Endothelial cell of umbilical vein (primary cell): ENCODE results near the gene PPP1R12A. TPM values are rescaled to one million over a fixed set of nuclear protein-coding genes. Genes with fewer than 3 reads are reported as not detected.

Experiments
- BruUV-seq: library from RNA; stranded (reverse); fragments of 400-500 nt; replicated peaks from 2 replicates; lab custom pipeline; 2021; lab: Mats Ljungman, UMichigan
- CTCF ChIA-PET: fragments of 300-600, 350-600 bp; sonication (Branson Sonifier 250); formaldehyde crosslinking; loops from one replicate; lab custom pipeline; 2021; ENCODE audit warnings: antibody characterized with exemption, inconsistent platforms; lab: Charles Lee
- POLR2A ChIA-PET: fragments of 300-600, 350-600 bp; sonication (Branson Sonifier 250); formaldehyde crosslinking; loops from one replicate; lab custom pipeline; 2021; ENCODE audit warnings: antibody characterized with exemption, inconsistent platforms; lab: Charles Lee
- DNase-seq: peaks from one replicate; pipeline ENCODE4 v3.0.0-alpha.2; 2011; ENCODE audit warnings: low read depth, low spot score
- FAIRE-seq: peaks from 2 replicates; lab custom pipeline; 2011; peaks lifted over from hg19 to GRCh38; lab: Jason Lieb, UNC
- H2AFZ ChIP-seq: 2 replicates; pipeline ENCODE4 v1.6.0; 2012; ENCODE audit warnings: low read depth, low read length, control low read depth, inconsistent platforms
- H3K27ac ChIP-seq: 2 replicates; pipeline ENCODE4 v1.5.1; 2011; ENCODE audit warnings: low read depth, mild to moderate bottlenecking, control low read depth, low read length, moderate library complexity; ENCODE audit not compliant: insufficient read depth
- H3K27me3 ChIP-seq, 2 experiments: 2 replicates each; pipeline versions ENCODE4 v1.6.0 to v1.6.1; 2011; ENCODE audit warnings: low read length in 2 of 2, mixed read lengths in 1 of 2; ENCODE audit not compliant: control insufficient read depth in 2 of 2, insufficient read depth in 2 of 2
- H3K36me3 ChIP-seq, 2 experiments: 2 replicates in 1 of 2; 3 replicates in 1 of 2; pipeline ENCODE4 v1.5.1; 2011; ENCODE audit warnings: low read length in 2 of 2, mild to moderate bottlenecking in 1 of 2, moderate library complexity in 1 of 2; ENCODE audit not compliant: control insufficient read depth in 2 of 2, insufficient read depth in 2 of 2; ENCODE audit errors: extremely low read depth in 1 of 2
- H3K4me1 ChIP-seq: 3 replicates; pipeline ENCODE4 v1.5.1; 2011; ENCODE audit warnings: mild to moderate bottlenecking, low read length; ENCODE audit not compliant: control insufficient read depth, insufficient read depth; ENCODE audit errors: extremely low read depth
- H3K4me2 ChIP-seq: 2 replicates; pipeline ENCODE4 v1.6.1; 2011; ENCODE audit warnings: low read length, control low read depth, mixed read lengths; ENCODE audit not compliant: insufficient read depth
- H3K4me3 ChIP-seq, 3 experiments: fragments of 200-600 bp in 1 of 3; sonication (generic), shearing (Covaris generic) in 1 of 3; replicated peaks in 1 of 3; 2 replicates each; pipeline ENCODE4 v1.5.1; 2011 to 2016; ENCODE audit warnings: control low read depth in 3 of 3, low read length in 3 of 3, mild to moderate bottlenecking in 2 of 3, inconsistent platforms in 1 of 3, low read depth in 1 of 3, moderate library complexity in 1 of 3; ENCODE audit not compliant: insufficient read depth in 1 of 3
- H3K79me2 ChIP-seq: 2 replicates; pipeline ENCODE4 v1.6.0; 2012; ENCODE audit warnings: low read length, inconsistent platforms; ENCODE audit not compliant: control insufficient read depth, insufficient read depth
- H3K9ac ChIP-seq: replicated peaks from 2 replicates; pipeline ENCODE3; 2011; ENCODE audit warnings: low read length, control low read depth; ENCODE audit not compliant: insufficient read depth; ENCODE audit errors: extremely low read depth
- H3K9me1 ChIP-seq: replicated peaks from 3 replicates; pipeline ENCODE4 v1.6.0; 2011; ENCODE audit warnings: mild to moderate bottlenecking, low read length; ENCODE audit not compliant: control insufficient read depth, insufficient read depth; ENCODE audit errors: extremely low read depth
- H3K9me3 ChIP-seq: replicated peaks from 2 replicates; pipeline ENCODE4 v1.5.1; 2012; ENCODE audit warnings: low read length, inconsistent platforms; ENCODE audit not compliant: control insufficient read depth, insufficient read depth
- H4K20me1 ChIP-seq: replicated peaks from 2 replicates; pipeline ENCODE3; 2011; ENCODE audit warnings: mild to moderate bottlenecking, low read length; ENCODE audit not compliant: control insufficient read depth, insufficient read depth; ENCODE audit errors: extremely low read depth
- CTCF ChIP-seq, 2 donors: IDR thresholded peaks; 1 replicate in 1 of 2; 2 replicates in 1 of 2; pipeline ENCODE4 v1.5.1; 2011; ENCODE audit warnings: low read length in 2 of 2, mild to moderate bottlenecking in 2 of 2, moderate library complexity in 2 of 2, control low read depth in 1 of 2, inconsistent platforms in 1 of 2, low read depth in 1 of 2; ENCODE audit not compliant: insufficient read depth in 1 of 2; ENCODE audit errors: extremely low read depth in 1 of 2
- EZH2 ChIP-seq: IDR thresholded peaks from 2 replicates; pipeline ENCODE4 v1.6.1; 2012; ENCODE audit warnings: borderline replicate concordance, low read depth, mild to moderate bottlenecking, moderate library complexity, low read length, inconsistent platforms; ENCODE audit not compliant: severe bottlenecking
- FOS ChIP-seq: IDR thresholded peaks from 2 replicates; pipeline ENCODE4 v1.6.1; 2011; ENCODE audit warnings: mild to moderate bottlenecking, low read length, moderate library complexity, borderline replicate concordance; ENCODE audit not compliant: insufficient read depth
- GATA2 ChIP-seq: IDR thresholded peaks from 2 replicates; pipeline ENCODE4 v1.7.0; 2011; ENCODE audit warnings: low read depth, mild to moderate bottlenecking, moderate library complexity, mixed read lengths, low read length; ENCODE audit not compliant: insufficient read length, insufficient read depth
- JUN ChIP-seq: IDR thresholded peaks from 2 replicates; pipeline ENCODE4 v1.6.1; 2011; ENCODE audit warnings: borderline replicate concordance, low read depth; ENCODE audit not compliant: insufficient read length, insufficient read depth
- MYC ChIP-seq: IDR thresholded peaks from one replicate; pipeline ENCODE4 v1.6.1; 2011; ENCODE audit warnings: mild to moderate bottlenecking, low read depth, low read length
- POLR2A ChIP-seq: IDR thresholded peaks from 2 replicates; pipeline ENCODE4 v1.6.1; 2012; ENCODE audit warnings: low read depth, mild to moderate bottlenecking, control low read depth, low read length
- POLR2AphosphoS5 ChIP-seq: IDR thresholded peaks from 2 replicates; pipeline ENCODE4 v1.6.1; 2012; ENCODE audit warnings: low read depth, mild to moderate bottlenecking, control low read depth, low read length, moderate library complexity; ENCODE audit not compliant: insufficient read depth
- dilution Hi-C: fragments of 300-500 bp; cut with MboI; formaldehyde crosslinking; loops from one replicate; pipeline ENCODE4 v1.15.0; 2019; ENCODE audit warnings: low sequenced_read_pairs; ENCODE audit not compliant: extremely low pct_ligation_motif_present
- intact Hi-C: fragments of 100-400 bp; cut with micrococcal nuclease; formaldehyde crosslinking; loops from one replicate; pipeline ENCODE4 v1.10.0; 2022
- polyA plus RNA-seq, 4 experiments: library from polyadenylated mRNA; depleted of rRNA in 3 of 4; stranded (reverse) in 3 of 4; unstranded in 1 of 4; fragments of >200 nt; gene quantifications; 2 replicates each; pipeline versions ENCODE4 v1.2.1 to v1.2.3, GENCODE V29; 2011 to 2012; ENCODE audit warnings: missing spikeins in 1 of 4
- total RNA-seq: library from RNA; stranded (reverse); gene quantifications from 2 replicates; pipeline ENCODE4 v1.2.3, GENCODE V29; 2021
- TF ChIP-seq, protein P1 (sequence below): IDR thresholded peaks from 2 replicates; pipeline ENCODE4 v1.6.1; 2011; ENCODE audit not compliant: insufficient read depth, insufficient read length

The PPP1R12A gene
- total and polyA plus RNA-seq, 2 donors (not counting 3 experiments of a cell fraction or from before 2014, with no cell fraction given): 12.9 to 83.9 TPM

GRCh38 chr12:79935624-79936345 lies 888 bp upstream of the PPP1R12A start:
- peak overlapping the region; percentile 95 for H3K4me2 ChIP-seq
- TSS peak; percentile 80 for BruUV-seq
- peak overlapping the region; percentile 82 for H3K27ac ChIP-seq
- H2AFZ ChIP-seq: peak overlapping the region; percentile 75
- no peaks in the 10 kb centered on the region for H3K36me3 ChIP-seq
- DNase-seq (no peak), FAIRE-seq (peak; percentile 50)
- peaks cover 46% of the 10 kb centered on the region for H3K79me2 ChIP-seq
- dilution Hi-C loops (no loop called here), intact Hi-C loops (loop anchor here (1.0 to 10.0 kb wide), 8 partner anchors 165 to 527 kb away; no protein-coding TSS in a partner anchor)
- ChIA-PET CTCF (interaction anchor here (1.8 to 2.9 kb wide), 3 partner anchors 11 to 251 kb away, joined by 4 to 14 read pairs (median 5); no protein-coding TSS in a partner anchor), POLR2A (interaction anchor here (0.6 kb wide), 1 partner anchor 17 kb away, joined by 5 read pairs; no protein-coding TSS in a partner anchor)
- H3K9ac ChIP-seq: peak overlapping the region; percentile 91
- H3K9me3 ChIP-seq: no peaks in the 10 kb centered on the region
- peaks cover 22% of the 10 kb centered on the region for H3K4me1 ChIP-seq
- TF ChIP-seq EZH2 (no peak), GATA2 (no peak), JUN (no peak), POLR2A (no peak), POLR2AphosphoS5 (no peak), FOS (no peak), CTCF (IDR thresholded peaks at IDR 0.05; ENCODE audit: extremely low read depth in 1 of 2, insufficient read depth in 1 of 2, low read depth in 1 of 2, low read length in 2 of 2) (no peak), MYC (no peak)
- TF ChIP-seq, protein P1, sequence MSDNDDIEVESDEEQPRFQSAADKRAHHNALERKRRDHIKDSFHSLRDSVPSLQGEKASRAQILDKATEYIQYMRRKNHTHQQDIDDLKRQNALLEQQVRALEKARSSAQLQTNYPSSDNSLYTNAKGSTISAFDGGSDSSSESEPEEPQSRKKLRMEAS: no peak
- H3K27me3 ChIP-seq: no peaks in the 10 kb centered on the region
- H3K4me3 ChIP-seq: peak overlapping the region; percentile 69 to 97 (median 84)
- no peaks in the 10 kb centered on the region for H3K9me1 ChIP-seq
- peaks cover 9% of the 10 kb centered on the region for H4K20me1 ChIP-seq
